HG03175 (cell line): ENCODE results near the gene F13A1.
"Not testable (repeated sequence)": the region's sequence is repeated elsewhere in the genome, so short reads cannot be mapped to it uniquely, and the experiment has no call there.

Experiments
- ATAC-seq: cut with Tn5 transposase; IDR thresholded peaks from one replicate; pipeline ENCODE4 v1.9.1; 2021; ENCODE audit warnings: mild to moderate bottlenecking, moderate library complexity; ENCODE audit not compliant: unreplicated experiment

Gene F13A1

GRCh38 chr6:6320901-6321300 is 439 bp upstream of the F13A1 start:
- ATAC-seq, result no peak

GRCh38 chr6:6317825-6318733 is 2.4 kb downstream of the F13A1 start:
- ATAC-seq, result no peak

GRCh38 chr6:6317386-6317785 is 3.1 kb downstream of the F13A1 start:
- ATAC-seq, result no peak

- no peak for ATAC-seq
These were observed 4.8 kb downstream of the F13A1 start for GRCh38 chr6:6315660-6316059.

- ATAC-seq, result no peak
These were observed 5.9 kb downstream of the F13A1 start for GRCh38 chr6:6314596-6314995.

- no peak for ATAC-seq
These were observed 7.5 kb downstream of the F13A1 start for GRCh38 chr6:6312901-6313441.

- no peak for ATAC-seq
These were observed 14.9 kb downstream of the F13A1 start for GRCh38 chr6:6305575-6305974.

- not testable (repeated sequence) for ATAC-seq
These were observed 20.1 kb downstream of the F13A1 start for GRCh38 chr6:6300383-6300782.

- no peak for ATAC-seq
These were observed 27.1 kb downstream of the F13A1 start for GRCh38 chr6:6293317-6293716.

GRCh38 chr6:6287415-6287814 is 33.0 kb downstream of the F13A1 start:
- ATAC-seq, result no peak

GRCh38 chr6:6285679-6286078 is 34.8 kb downstream of the F13A1 start:
- no peak for ATAC-seq

- ATAC-seq, result no peak
These were observed 36.1 kb downstream of the F13A1 start for GRCh38 chr6:6284221-6284966.

GRCh38 chr6:6283746-6284145 is 36.7 kb downstream of the F13A1 start:
- ATAC-seq, result no peak

GRCh38 chr6:6282716-6283115 is 37.7 kb downstream of the F13A1 start:
- ATAC-seq, result no peak

- ATAC-seq, result no peak
These were observed 43.0 kb downstream of the F13A1 start for GRCh38 chr6:6277413-6277812.

GRCh38 chr6:6270948-6271535 is 49.4 kb downstream of the F13A1 start:
- ATAC-seq, result no peak

- ATAC-seq, result no peak
These were observed 60.2 kb downstream of the F13A1 start for GRCh38 chr6:6260196-6260722.

GRCh38 chr6:6256886-6257285 is 63.6 kb downstream of the F13A1 start:
- ATAC-seq, result no peak

- ATAC-seq, result no peak
These were observed 64.2 kb downstream of the F13A1 start for GRCh38 chr6:6256259-6256658.

- no peak for ATAC-seq
These were observed 68.7 kb downstream of the F13A1 start for GRCh38 chr6:6251555-6252280.
